NCI-H748 (cell line): Measurements from ENCODE around the gene BTBD9.
A peak's percentile ranks its signal among the peaks of the same experiment; 100 is the strongest.

ENCODE experiments used
- DNase-seq: peaks from one replicate; lab custom pipeline; 2025; ENCODE audit not compliant: unreplicated experiment; lab: John Stamatoyannopoulos, UW

BTBD9 gene

GRCh38 chr6:38264605-38265004 is 375.1 kb downstream of the BTBD9 start:
- DNase-seq, result no peak

- DNase-seq, result no peak
Observed at GRCh38 chr6:38262609-38263008, 377.1 kb downstream of the BTBD9 start.

DNA sequence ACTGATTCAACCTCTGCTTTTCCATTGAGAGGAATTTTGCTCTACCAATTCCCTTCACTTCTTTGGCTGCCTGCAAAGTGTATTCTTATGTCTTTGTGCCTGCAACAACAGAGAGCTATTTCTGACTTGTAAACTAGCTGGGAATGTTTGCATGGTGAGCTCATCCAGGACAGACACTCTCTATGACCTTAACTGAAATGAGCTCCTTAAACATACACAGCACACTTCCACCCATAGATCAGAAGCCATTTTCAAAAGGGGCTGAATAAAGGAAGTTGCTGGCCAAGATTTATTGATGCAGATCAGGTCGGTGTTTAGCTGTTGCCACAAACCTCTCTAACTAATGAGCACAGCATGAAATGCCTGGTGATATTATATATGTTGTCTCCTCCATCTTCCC is 377.7 kb downstream of the BTBD9 start:
- DNase-seq, result no peak

DNA sequence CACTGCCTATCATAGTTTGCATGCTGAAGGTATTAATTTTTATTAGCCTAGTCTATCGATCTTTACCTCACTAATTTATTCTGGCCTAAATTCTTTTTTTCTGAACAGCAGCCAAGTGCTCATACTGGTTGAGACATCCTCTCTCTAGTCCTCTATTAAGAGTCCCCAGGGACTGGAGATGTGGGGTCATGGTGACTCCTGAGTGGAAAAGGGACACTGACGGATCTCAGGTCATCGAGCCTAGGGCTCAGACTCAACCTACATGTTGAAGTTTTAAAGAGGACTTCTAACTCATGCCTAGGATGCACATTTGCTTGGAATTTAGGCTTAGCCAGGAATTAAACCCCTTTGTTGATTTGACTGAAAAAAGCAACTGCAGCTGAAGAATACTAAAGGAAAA is 378.1 kb downstream of the BTBD9 start:
- no peak for DNase-seq

- no peak for DNase-seq
Observed at GRCh38 chr6:38259736-38260135, 380.0 kb downstream of the BTBD9 start.

DNA sequence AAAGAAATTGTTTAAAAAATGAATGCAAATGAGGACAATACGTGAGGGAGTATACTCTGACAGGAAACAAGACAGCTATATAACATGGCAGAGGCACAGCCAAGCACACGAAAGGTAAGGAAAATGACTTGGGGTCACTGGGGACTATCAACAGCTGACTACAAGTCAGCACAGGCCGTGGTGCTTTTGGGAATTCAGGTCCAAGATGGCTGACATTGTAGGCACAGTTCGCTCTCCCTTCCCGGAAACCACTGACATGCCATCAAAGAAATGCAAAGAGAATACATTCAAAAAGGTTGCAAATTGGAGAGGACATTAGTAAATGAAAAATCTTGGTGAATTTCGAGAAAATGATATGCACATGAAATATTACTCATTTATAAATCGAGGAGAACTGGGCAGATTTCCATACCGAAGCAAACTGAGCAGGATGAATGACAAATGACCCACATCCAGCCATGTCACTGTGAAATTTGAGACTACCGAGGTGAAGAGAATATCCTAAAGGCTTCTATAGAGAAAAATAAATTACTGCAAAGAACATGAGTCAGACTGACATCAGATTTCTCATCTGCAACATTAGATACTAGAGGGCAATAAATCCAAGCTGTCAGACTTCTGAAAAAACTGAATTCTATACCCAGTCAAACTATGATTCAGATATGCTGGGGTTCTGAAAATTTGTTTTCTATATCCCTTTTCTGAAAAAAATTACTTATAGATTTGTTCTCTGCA is 391.1 kb downstream of the BTBD9 start:
- peak; percentile 15 for DNase-seq

DNA sequence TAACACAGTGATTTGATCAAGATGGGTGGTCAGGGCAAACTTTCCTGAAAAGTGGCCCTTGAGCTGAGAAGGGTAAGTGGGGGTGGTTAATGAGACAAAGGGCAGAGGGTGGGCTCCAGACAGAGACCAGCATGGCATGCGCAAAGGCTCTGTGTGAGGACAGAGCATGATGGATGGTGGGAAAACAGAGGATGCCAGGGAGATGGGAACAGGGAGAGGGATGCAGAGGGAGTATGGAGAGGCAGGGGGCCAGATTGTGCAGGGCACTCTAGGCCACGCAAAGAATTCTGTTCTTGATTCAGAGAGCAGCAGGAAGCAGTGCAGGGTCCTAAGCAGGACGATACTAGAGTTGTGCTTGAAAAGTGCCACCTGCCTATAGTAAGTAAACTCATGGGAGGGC is 394.4 kb downstream of the BTBD9 start:
- DNase-seq, result no peak

GRCh38 chr6:38244869-38245268 is 394.9 kb downstream of the BTBD9 start:
- DNase-seq, result no peak

GRCh38 chr6:38241200-38241871 is 398.4 kb downstream of the BTBD9 start:
- no peak for DNase-seq

DNA sequence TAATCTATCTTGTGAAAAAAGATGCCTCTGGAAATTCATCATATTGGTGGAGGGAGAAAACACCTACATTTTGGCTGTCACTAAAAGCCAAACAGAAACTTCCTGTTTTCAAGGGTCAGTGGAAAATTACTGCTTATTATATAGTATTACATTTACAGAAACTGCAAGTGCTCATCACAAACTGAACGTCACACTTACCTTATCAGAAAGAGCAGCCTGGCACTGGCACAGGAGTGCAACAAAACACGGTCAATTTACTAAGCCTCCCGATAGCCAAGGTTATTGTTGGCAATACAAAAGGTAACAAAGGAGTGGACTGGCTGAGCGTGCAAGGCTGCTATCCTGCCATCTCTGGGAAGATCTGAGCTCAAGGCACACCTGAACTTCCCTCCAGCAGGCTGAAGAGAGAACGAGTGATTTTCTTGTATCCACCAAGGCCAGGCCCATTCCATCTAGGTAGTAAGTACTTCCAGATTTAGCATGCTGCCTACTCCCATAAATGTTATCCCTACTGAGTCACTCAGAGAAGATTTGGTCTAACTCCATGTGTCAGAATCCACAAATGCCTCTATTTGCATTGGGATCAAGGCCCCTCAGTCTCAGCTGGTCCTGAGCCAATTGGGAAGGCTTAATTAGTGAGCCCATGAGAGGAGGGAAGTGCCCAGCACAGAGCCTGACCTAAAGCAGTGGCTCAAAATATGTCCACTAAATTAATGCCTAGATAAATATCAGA is 399.8 kb downstream of the BTBD9 start:
- peak; percentile 86 for DNase-seq

- peak; percentile 27 for DNase-seq
Observed at GRCh38 chr6:38236631-38237030, 403.1 kb downstream of the BTBD9 start.

DNA sequence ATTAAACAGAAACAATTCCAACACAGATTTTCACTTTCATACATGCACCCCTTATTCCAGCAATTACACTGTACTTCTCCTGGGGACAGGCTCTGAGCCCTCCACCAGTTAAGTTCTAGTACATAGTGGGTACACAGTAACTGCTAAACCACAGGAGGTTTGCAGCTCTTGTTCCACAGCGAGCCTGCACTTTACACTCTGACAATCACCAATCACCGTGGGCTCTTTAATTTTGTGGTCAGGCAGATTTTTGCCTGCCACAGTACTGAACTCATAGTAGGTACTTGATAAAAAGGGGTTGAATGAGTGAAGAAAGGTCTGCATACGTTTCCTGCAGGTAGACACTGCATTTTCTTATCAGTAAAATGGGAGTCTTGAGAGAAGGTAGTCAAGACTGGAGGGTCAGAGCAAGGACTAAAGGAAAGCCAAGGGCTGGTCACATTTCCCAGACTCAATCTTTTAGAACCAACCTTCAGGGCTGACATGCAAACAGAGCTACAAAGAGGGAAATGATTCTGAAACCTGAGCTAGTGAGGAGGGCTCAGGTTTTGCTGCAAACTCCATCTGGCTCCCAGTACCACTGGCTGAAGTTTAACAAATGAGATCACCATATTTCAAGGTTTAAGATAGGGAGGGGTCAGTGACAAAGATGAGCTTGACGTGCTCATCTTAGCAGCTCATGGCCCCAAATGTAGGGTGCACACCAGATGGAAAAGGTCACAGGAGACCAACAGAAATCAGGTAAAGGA is 404.6 kb downstream of the BTBD9 start:
- no peak for DNase-seq

GRCh38 chr6:38234141-38234540 is 405.6 kb downstream of the BTBD9 start:
- DNase-seq, result no peak

DNA sequence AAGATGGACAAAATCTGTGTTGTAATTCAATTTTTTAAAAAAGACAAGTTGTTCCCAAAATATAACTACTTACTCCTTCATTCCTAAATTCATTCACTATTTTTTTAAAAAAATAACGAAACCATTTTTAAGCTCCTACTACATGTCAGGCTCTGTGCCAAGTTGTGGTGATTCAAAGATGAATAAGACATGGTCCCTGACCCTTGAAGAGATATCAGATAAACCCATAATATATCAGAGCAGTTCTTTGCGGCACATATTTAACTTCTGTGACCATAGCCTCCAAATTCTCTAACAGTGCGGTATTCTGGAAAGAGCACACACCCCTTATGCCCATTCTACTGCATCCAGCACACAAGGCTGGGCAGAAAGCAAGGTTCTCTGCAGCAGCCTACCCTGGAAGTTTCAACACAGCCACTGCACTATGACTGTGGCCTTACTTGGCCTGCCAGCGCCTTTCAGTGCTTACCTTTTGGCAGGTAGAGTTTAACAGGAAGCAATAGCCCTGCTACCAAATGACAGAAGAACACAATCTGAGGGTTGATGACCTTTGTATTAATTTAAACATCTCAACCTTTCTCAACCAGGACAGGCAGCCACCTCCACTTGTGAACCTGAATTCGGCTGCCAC is 406.5 kb downstream of the BTBD9 start:
- no peak for DNase-seq

GRCh38 chr6:38225766-38226165 is 414.0 kb downstream of the BTBD9 start:
- DNase-seq, result no peak

DNA sequence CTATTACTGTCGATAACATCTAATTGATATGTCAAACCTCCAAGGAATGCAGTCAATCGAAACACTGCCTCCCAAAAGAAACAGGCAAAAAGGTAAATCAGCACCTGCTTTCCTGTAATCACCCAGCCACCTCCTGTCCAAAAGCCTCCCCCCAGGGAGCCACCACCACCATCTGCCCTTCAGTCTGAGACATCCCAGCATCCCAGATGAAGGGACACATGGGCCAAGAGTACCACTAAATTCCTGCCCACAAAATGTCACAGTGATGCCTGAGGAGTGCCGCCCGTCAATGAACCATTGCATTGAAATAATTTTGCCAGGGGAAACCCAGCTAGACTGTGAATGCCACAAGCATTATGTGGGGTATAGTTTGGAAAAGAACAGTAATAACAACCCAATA is 418.5 kb downstream of the BTBD9 start:
- DNase-seq, result no peak

- no peak for DNase-seq
Observed at GRCh38 chr6:38220069-38220723, 419.5 kb downstream of the BTBD9 start.

GRCh38 chr6:38218235-38218634 is 421.5 kb downstream of the BTBD9 start:
- DNase-seq, result no peak

DNA sequence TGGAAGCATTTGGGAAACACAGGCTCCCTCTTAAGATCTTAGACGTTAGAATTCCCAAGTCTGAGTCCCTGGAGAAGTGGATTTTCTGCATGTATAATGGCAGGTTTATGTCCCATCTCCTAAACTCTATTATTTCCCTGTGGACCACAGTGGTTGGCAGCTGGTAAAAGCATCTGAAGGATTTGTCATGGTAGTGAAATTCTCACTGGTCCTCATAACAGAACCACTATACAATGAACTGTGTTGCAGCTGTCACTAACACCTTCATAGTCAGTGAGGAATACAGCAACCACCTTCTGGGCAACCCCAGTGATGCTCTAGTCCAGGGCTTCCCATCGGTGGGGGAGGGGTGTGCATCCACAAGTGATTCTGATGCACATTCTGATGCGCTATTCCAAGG is 423.3 kb downstream of the BTBD9 start:
- DNase-seq, result no peak

- no peak for DNase-seq
Observed at GRCh38 chr6:38215651-38216311, 423.9 kb downstream of the BTBD9 start.
